GM18519 (cell line): ENCODE results near the gene EFHC1.
"Not testable (repeated sequence)": the region's sequence is repeated elsewhere in the genome, so short reads cannot be mapped to it uniquely, and the experiment has no call there.

Experiments used
- ATAC-seq: cut with Tn5 transposase; IDR thresholded peaks from one replicate; pipeline ENCODE4 v1.9.1; 2021; ENCODE audit warnings: mild to moderate bottlenecking, moderate library complexity; ENCODE audit not compliant: unreplicated experiment, low FRiP score

EFHC1 gene

GRCh38 chr6:52426667-52427066 lies 6.5 kb downstream of the EFHC1 start:
- no peak for ATAC-seq

DNA sequence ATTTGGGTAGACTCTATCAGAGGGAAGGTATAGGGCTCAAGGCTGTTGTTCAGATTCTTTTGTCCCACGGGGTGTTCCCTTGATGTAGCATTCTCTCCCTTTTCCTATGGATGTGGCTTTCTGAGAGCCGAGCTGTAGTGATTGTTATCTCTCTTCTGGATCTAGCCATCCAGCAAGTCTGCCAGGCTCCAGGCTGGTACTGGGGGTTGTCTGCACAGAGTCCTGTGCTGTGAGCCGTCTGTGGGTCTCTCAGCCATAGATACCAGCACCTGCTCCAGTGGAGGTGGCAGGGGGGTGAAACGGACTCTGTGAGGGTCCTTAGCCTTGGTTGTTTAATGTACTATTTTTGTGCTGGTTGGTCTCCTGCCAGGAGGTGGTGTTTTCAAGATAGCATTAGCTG lies 13.2 kb downstream of the EFHC1 start:
- ATAC-seq = not testable (repeated sequence)

- ATAC-seq = no peak
These were observed 15.2 kb downstream of the EFHC1 start for GRCh38 chr6:52435345-52435744.

DNA sequence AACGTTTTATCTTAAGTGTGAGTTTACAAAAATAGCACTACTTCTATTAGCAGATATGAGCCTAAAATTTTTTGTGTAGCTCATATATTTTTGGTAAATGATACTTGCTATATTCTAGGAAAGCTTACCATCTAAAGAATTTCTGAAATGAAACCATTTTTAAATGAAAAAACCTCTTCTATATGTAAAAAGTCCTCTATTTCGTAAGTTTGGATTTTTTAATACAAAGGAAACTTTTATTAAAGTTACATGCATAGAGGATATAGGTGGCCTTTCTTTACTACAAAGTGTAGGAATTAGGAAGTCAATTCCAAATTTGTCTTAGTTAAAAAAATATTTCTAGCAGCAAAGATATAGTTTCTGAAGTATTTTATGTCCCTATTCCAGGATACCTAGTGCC lies 18.8 kb downstream of the EFHC1 start:
- no peak for ATAC-seq

GRCh38 chr6:52454556-52454955 lies 34.4 kb downstream of the EFHC1 start:
- no peak for ATAC-seq

DNA sequence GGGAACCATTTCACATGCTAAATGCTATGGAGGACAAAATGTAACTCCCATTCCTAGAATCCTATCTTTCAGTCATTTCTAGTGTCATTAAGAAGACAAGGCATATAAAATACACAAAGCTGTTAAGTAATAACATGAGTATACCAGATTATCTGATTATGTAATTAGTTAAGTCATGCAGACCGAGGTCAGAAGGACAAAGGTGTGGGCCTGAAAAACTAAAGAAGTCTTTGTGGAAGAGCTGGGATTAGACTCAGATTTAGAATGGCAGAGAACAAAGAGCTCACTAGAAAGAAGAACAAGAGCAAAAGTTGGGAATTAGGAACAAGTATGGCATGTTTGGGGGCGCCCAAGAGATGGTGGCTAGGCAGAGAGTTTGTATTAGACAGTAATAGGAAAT lies 37.0 kb downstream of the EFHC1 start:
- no peak for ATAC-seq

GRCh38 chr6:52461194-52461593 lies 41.1 kb downstream of the EFHC1 start:
- not testable (repeated sequence) for ATAC-seq

DNA sequence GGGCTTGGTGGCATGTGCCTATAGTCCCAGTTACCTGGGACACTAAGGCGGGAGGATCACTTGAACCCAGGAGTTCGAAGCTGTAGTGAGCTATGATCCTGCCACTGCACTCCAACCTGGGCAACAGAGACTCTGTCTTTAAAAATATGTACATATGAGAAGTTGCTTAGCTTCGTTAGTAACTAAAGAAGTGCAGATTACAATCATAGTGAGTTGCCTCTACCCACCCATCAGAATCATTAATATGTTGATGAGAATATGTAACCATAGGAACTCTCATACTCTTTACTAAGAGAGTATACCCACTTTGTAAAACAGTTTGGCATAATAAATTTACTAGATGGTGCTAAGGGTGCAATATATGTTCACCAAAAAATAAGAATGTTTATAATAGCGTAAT lies 54.0 kb downstream of the EFHC1 start:
- ATAC-seq = no peak

DNA sequence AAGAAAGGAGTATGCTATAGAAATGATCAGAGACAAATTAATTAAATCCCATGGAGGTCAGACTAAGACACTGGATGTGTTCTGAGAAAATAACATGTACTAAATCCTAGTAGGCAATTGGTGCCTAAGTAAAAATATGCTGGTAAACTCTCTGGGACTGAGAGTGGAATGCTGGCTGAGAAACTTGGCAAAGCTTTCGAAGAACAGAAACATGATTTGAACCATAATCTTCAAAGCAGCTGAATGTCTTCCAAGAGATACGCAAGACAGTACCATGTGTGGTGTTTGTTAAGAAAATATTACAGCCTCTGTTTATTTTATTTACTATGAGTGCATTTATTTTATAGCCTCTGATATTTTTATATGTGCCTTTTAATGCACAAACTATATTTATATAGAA lies 55.2 kb downstream of the EFHC1 start:
- no peak for ATAC-seq

DNA sequence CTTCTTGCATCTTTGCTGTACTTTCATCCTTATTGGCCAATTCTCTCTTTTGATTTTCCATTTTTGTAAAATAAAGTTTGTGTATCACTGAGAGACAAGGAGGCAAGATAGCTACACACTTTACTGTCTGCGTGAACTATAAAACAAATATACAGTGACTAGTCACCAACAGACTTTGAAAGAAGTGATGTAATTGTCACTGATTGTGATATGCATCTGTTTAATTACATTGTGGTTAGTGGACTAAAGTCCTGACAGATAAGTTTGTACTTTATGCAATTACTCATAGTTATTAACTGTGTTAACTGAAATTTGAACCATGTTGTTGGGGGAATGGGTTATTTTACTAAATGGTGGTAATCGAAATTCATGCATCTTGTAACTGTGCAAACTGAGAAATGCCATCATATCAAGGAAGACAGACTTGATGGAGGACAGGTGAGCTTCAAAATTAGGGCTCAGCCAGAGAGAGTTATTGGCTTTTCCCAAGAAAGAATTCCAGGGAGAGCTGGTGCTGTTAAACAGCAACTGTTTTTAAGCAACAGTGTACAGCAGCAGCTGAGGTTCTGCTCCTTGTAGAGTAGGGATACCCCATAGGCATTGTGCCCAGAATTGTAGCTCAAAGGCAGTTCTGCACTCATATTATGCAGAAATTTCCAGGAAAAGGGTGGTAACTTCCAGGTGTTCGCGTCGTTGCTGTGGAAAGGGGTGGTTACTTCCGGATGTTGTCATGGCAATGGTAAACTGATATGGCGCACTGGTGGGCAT lies 62.9 kb downstream of the EFHC1 start:
- ATAC-seq = no peak

DNA sequence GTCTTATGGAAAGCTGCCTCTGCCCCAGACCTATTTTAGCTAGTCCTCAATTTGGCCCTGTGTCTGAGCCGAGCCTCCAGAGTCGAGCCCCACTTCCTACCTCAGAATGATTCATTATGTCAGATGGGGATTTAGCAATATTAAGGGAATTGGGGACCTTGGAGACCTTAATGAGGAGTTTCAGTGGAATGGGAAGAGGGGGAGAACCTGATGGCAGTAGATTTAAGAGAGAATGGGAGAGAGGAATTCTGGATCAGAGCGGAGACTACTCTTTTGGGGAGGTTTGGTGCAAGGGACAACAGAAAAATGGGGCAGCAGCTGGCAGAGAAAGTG lies 63.5 kb downstream of the EFHC1 start:
- no peak for ATAC-seq

GRCh38 chr6:52489881-52490280 lies 69.7 kb downstream of the EFHC1 start:
- ATAC-seq = no peak

DNA sequence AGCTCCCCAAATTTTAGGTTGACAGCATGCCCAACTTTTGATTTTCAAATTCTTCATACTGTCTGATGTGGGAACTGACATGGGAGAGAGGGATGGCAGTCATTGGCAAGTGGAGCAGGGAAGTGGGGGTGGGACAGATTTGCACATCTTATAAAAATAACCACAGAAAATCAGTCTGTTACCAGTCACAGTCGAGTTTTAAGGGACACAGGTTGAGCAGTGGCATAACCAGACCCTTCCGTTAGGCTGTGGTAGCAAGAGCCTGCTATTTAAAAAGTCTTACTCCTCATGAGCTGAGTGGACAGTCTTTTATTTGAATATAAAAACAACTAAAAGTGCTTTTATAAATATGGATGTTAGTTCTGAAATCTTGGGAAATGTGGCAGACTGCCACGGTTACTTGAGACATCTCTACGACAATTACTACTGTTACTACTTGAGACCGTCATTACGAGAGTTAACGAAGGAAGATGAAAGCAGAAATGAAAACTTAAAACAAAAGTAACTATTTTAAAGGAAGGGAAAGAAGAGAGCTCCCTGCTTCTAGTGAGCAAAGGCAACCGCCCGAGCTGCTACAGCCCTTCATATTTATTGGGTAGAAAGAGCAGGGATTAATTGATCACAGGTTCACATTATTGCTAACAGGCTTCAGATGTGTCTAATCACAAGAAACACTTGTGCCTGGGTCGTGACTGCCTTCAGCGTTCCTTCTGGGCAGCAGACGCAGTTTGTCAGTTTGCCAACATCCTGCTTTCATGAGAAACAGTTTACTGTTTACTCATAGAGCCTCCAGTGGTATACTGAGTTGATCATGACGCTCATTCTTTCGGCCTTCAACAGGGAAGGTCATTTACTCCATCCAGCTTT lies 71.3 kb downstream of the EFHC1 start:
- ATAC-seq = peak; percentile 53

- ATAC-seq = no peak
These were observed 73.5 kb downstream of the EFHC1 start for GRCh38 chr6:52493669-52494068.

DNA sequence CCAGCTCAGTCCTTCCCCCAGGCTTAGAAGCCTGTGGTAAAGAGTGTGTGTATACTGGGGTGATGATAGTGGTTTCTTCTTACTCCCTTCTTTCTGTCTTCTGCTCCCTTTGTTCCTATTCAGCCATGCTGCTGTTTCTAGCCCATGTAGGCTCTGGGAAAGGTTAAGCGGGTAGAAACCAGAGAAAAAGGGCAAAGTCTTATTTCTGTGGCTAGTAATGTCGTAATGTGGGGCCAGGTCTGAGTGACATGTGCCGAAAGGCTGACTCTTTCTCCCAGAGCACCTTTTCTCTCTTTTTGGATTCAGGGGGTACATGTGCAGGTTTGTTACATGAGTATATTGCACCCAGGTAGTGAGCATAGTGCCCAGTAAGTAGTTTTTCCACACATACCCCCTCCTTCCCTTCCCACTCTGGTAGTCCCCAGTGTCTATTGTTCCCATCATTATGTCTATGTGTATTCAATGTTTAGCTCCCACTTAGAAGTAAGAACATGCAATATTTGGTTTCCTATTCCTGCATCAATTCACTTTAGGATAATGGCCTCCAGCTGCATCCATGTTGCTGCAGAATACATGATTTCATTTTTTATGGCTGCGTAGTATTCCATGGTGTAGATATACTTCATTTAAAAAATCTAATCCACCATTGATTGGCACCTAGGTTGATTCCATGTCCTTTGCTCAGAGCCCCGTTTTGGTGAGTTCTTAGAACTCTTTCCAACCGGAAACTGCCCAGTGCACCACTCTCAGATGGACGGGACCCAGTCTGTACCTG lies 74.3 kb downstream of the EFHC1 start:
- no peak for ATAC-seq

- ATAC-seq = no peak
These were observed 75.8 kb downstream of the EFHC1 start for GRCh38 chr6:52495922-52496321.

GRCh38 chr6:52496631-52497030 lies 76.5 kb downstream of the EFHC1 start:
- no peak for ATAC-seq

- peak; percentile 86 for ATAC-seq
These were observed 77.7 kb downstream of the EFHC1 start for GRCh38 chr6:52497652-52498408.

- peak; percentile 33 for ATAC-seq
These were observed 78.4 kb downstream of the EFHC1 start for GRCh38 chr6:52498538-52499017.

DNA sequence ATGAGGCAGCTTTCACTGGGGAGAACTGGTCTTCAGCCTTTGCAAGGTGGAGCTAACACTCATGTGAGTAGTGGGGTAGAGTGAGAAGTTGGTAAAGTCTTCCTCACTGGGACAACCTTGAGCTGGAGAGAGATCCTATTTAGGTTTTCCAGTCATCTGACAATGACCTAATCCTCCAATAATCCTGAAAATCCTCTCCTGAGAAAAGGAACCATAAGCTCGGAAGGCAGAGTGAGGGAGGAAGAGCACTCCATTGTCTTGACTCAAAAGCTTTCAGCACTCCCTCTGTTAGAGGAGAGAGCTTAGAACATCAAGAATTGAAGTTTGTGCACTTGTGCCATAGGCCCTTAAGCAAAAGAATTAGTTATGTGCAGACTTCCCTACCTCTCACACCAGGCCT lies 78.9 kb downstream of the EFHC1 start:
- no peak for ATAC-seq
